Ectodermal cell (in vitro differentiated cells): ENCODE measurements around the gene UGT1A10.
"Not testable (repeated sequence)": the region's sequence is repeated elsewhere in the genome, so short reads cannot be mapped to it uniquely, and the experiment has no call there.

Experiments
- H3K27ac ChIP-seq: 2 replicates; pipeline ENCODE4 v1.7.0; 2013; ENCODE audit warnings: mild to moderate bottlenecking, low read depth, low read length; ENCODE audit not compliant: insufficient read depth, poor library complexity, severe bottlenecking
- H3K27me3 ChIP-seq: 2 replicates; pipeline ENCODE4 v1.7.0; 2013; ENCODE audit warnings: mild to moderate bottlenecking, low read length; ENCODE audit not compliant: insufficient read depth, control insufficient read depth, poor library complexity, severe bottlenecking
- H3K36me3 ChIP-seq: one replicate; pipeline ENCODE4 v1.7.0; 2013; ENCODE audit warnings: low read length; ENCODE audit not compliant: control insufficient read depth, insufficient read depth
- H3K4me1 ChIP-seq: one replicate; pipeline ENCODE4 v1.7.0; 2013; ENCODE audit warnings: low read length; ENCODE audit not compliant: control insufficient read depth, insufficient read depth
- H3K4me3 ChIP-seq: 2 replicates; pipeline ENCODE4 v1.7.0; 2013; ENCODE audit warnings: low read depth, low read length, control low read depth; ENCODE audit not compliant: insufficient read depth
- H3K9me3 ChIP-seq: 2 replicates; pipeline ENCODE4 v1.7.0; 2013; ENCODE audit warnings: mild to moderate bottlenecking, low read length, moderate library complexity; ENCODE audit not compliant: control insufficient read depth
- whole genome bisulfite sequencing, 2 experiments: methylation state at CpG; one replicate each; pipeline ENCODE4 v1.1.7; 2013; ENCODE audit warnings: missing lambda C conversion rate in 2 of 2; 5-methylcytosine and 5-hydroxymethylcytosine counted together

Gene UGT1A10

GRCh38 chr2:233751212-233752009 lies 115.2 kb downstream of the UGT1A10 start:
- H3K4me1 ChIP-seq = not testable (repeated sequence)
- 88 to 89% methylated on average over 2 of the region's 2 CpGs for WGBS, 2 experiments

GRCh38 chr2:233754872-233755611 lies 118.8 kb downstream of the UGT1A10 start:
- H3K4me3 ChIP-seq = no peak overlapping the region
- H3K27me3 ChIP-seq = no peaks in the 10 kb centered on the region
- no peak overlapping the region for H3K27ac ChIP-seq
- 96% methylated on average over 42 of the region's 44 CpGs for WGBS, 2 experiments
- H3K4me1 ChIP-seq = no peaks in the 10 kb centered on the region
- H3K36me3 ChIP-seq = no peaks in the 10 kb centered on the region
- H3K9me3 ChIP-seq = no peaks in the 10 kb centered on the region

More at GRCh38 chr2:233751212-233752009, 115.2 kb downstream of the UGT1A10 start:
- H3K27me3 ChIP-seq, H3K27ac ChIP-seq, H3K4me3 ChIP-seq, H3K36me3 ChIP-seq, H3K9me3 ChIP-seq: not testable (repeated sequence)

GRCh38 chr2:233756429-233757081 lies 120.3 kb downstream of the UGT1A10 start:
- no peaks in the 10 kb centered on the region for H3K4me1 ChIP-seq
- H3K9me3 ChIP-seq = no peaks in the 10 kb centered on the region
- no peak overlapping the region for H3K27ac ChIP-seq
- H3K27me3 ChIP-seq = no peaks in the 10 kb centered on the region
- no peaks in the 10 kb centered on the region for H3K36me3 ChIP-seq
- H3K4me3 ChIP-seq = no peak overlapping the region
- 95 to 98% methylated on average over 6 to 7 of the region's 7 CpGs for WGBS, 2 experiments

- H3K27me3 ChIP-seq = no peaks in the 10 kb centered on the region
- H3K9me3 ChIP-seq = no peaks in the 10 kb centered on the region
- H3K27ac ChIP-seq = no peak overlapping the region
- H3K4me3 ChIP-seq = no peak overlapping the region
- no peaks in the 10 kb centered on the region for H3K4me1 ChIP-seq
- no peaks in the 10 kb centered on the region for H3K36me3 ChIP-seq
Measured at GRCh38 chr2:233758141-233758540, 121.9 kb downstream of the UGT1A10 start.

GRCh38 chr2:233758849-233759248 lies 122.6 kb downstream of the UGT1A10 start:
- Histone ChIP-seq H3K4me1 (no peaks in the 10 kb centered on the region), H3K36me3 (no peaks in the 10 kb centered on the region), H3K27me3 (no peaks in the 10 kb centered on the region), H3K4me3 (no peak overlapping the region), H3K9me3 (no peaks in the 10 kb centered on the region), H3K27ac (no peak overlapping the region)
- WGBS, 2 experiments = 94 to 97% methylated on average over 2 of the region's 2 CpGs

- no peak within 1 kb of the TSS for H3K4me3 ChIP-seq
- H3K36me3 ChIP-seq = no peaks in the 10 kb centered on the region
- no peaks in the 10 kb centered on the region for H3K4me1 ChIP-seq
- no peaks in the 10 kb centered on the region for H3K9me3 ChIP-seq
- WGBS, 2 experiments = 95 to 97% methylated on average over 4 to 6 of the region's 6 CpGs
- H3K27ac ChIP-seq = no peak within 1 kb of the TSS
- no peaks in the 10 kb centered on the region for H3K27me3 ChIP-seq
Measured at GRCh38 chr2:233760043-233760442, 123.8 kb downstream of the UGT1A10 start, which contains the start of gene UGT1A1. Gene UGT1A1 (plus strand): TSS chr2:233760270. CDS start chr2:233760288, 18 bp downstream.

- no peaks in the 10 kb centered on the region for H3K36me3 ChIP-seq
- H3K27me3 ChIP-seq = no peaks in the 10 kb centered on the region
- no peaks in the 10 kb centered on the region for H3K9me3 ChIP-seq
- H3K4me3 ChIP-seq = no peak overlapping the region
- no peaks in the 10 kb centered on the region for H3K4me1 ChIP-seq
- H3K27ac ChIP-seq = no peak overlapping the region
- 93 to 95% methylated on average over 4 of the region's 4 CpGs for WGBS, 2 experiments
Measured at GRCh38 chr2:233761040-233761769, 125.0 kb downstream of the UGT1A10 start.

- no peak overlapping the region for H3K4me3 ChIP-seq
- no peaks in the 10 kb centered on the region for H3K9me3 ChIP-seq
- 92% methylated on average over 7 of the region's 7 CpGs for WGBS, 2 experiments
- no peak overlapping the region for H3K27ac ChIP-seq
- H3K4me1 ChIP-seq = no peaks in the 10 kb centered on the region
- no peaks in the 10 kb centered on the region for H3K27me3 ChIP-seq
- H3K36me3 ChIP-seq = no peaks in the 10 kb centered on the region
Measured at GRCh38 chr2:233764264-233764663, 128.0 kb downstream of the UGT1A10 start.

GRCh38 chr2:233764761-233765160 lies 128.5 kb downstream of the UGT1A10 start:
- H3K36me3 ChIP-seq = no peaks in the 10 kb centered on the region
- WGBS, 2 experiments = 85 to 91% methylated on average over 3 of the region's 3 CpGs
- H3K4me3 ChIP-seq = no peak overlapping the region
- no peak overlapping the region for H3K27ac ChIP-seq
- H3K4me1 ChIP-seq = no peaks in the 10 kb centered on the region
- H3K27me3 ChIP-seq = no peaks in the 10 kb centered on the region
- H3K9me3 ChIP-seq = no peaks in the 10 kb centered on the region
